ENCODE results near the gene GFRA1.

GFRA1 gene

GRCh38 chr10:116272440-116273283, at the start of gene GFRA1:
TSS of gene GFRA1 (minus strand) at chr10:116273206. CDS start at chr10:116272029, 1,177 bp downstream.
- no peak for DNase-seq (ENCODE audit: low read depth)

- no peak for DNase-seq (ENCODE audit: low read depth)
Measured at GRCh38 chr10:116316503-116316902, 43.5 kb upstream of the GFRA1 start.

GRCh38 chr10:116312548-116312947, 39.5 kb upstream of the GFRA1 start:
- no peak for DNase-seq (ENCODE audit: low read depth)

GRCh38 chr10:116311706-116312490, 38.9 kb upstream of the GFRA1 start:
- no peak for DNase-seq (ENCODE audit: low read depth)

- DNase-seq (ENCODE audit: low read depth) = no peak
Measured at GRCh38 chr10:116311016-116311415, 38.0 kb upstream of the GFRA1 start.

GRCh38 chr10:116307455-116307854, 34.4 kb upstream of the GFRA1 start:
- DNase-seq (ENCODE audit: low read depth) = no peak

- DNase-seq (ENCODE audit: low read depth) = no peak
Measured at GRCh38 chr10:116306847-116307246, 33.8 kb upstream of the GFRA1 start.

GRCh38 chr10:116304923-116305322, 31.9 kb upstream of the GFRA1 start:
- no peak for DNase-seq (ENCODE audit: low read depth)

- no peak for DNase-seq (ENCODE audit: low read depth)
Measured at GRCh38 chr10:116300542-116300941, 27.5 kb upstream of the GFRA1 start.

GRCh38 chr10:116298586-116298985, 25.6 kb upstream of the GFRA1 start:
- no peak for DNase-seq (ENCODE audit: low read depth)

- DNase-seq (ENCODE audit: low read depth) = no peak
Measured at GRCh38 chr10:116296291-116296721, 23.3 kb upstream of the GFRA1 start.

GRCh38 chr10:116292493-116292892, 19.5 kb upstream of the GFRA1 start:
- DNase-seq (ENCODE audit: low read depth) = no peak

GRCh38 chr10:116289652-116290051, 16.6 kb upstream of the GFRA1 start:
- no peak for DNase-seq (ENCODE audit: low read depth)

GRCh38 chr10:116287906-116288501, 15.0 kb upstream of the GFRA1 start:
- no peak for DNase-seq (ENCODE audit: low read depth)

- no peak for DNase-seq (ENCODE audit: low read depth)
Measured at GRCh38 chr10:116286626-116287200, 13.7 kb upstream of the GFRA1 start.

- no peak for DNase-seq (ENCODE audit: low read depth)
Measured at GRCh38 chr10:116281775-116282174, 8.8 kb upstream of the GFRA1 start.

- DNase-seq (ENCODE audit: low read depth) = no peak
Measured at GRCh38 chr10:116278846-116279245, 5.8 kb upstream of the GFRA1 start.

GRCh38 chr10:116276981-116277380, 4.0 kb upstream of the GFRA1 start:
- DNase-seq (ENCODE audit: low read depth) = no peak

GRCh38 chr10:116274064-116274904, 1.3 kb upstream of the GFRA1 start:
- no peak for DNase-seq (ENCODE audit: low read depth)

- DNase-seq (ENCODE audit: low read depth) = no peak
Measured at GRCh38 chr10:116271593-116272439, 1.2 kb downstream of the GFRA1 start.
